GM19372 (cell line): ENCODE measurements around the gene RABGEF1.
"Not testable (repeated sequence)": the region's sequence is repeated elsewhere in the genome, so short reads cannot be mapped to it uniquely, and the experiment has no call there.

ENCODE experiments used
- ATAC-seq: cut with Tn5 transposase; IDR thresholded peaks from one replicate; pipeline ENCODE4 v1.9.1; 2021; ENCODE audit warnings: mild to moderate bottlenecking, low read depth, moderate library complexity; ENCODE audit not compliant: unreplicated experiment

The RABGEF1 gene

DNA sequence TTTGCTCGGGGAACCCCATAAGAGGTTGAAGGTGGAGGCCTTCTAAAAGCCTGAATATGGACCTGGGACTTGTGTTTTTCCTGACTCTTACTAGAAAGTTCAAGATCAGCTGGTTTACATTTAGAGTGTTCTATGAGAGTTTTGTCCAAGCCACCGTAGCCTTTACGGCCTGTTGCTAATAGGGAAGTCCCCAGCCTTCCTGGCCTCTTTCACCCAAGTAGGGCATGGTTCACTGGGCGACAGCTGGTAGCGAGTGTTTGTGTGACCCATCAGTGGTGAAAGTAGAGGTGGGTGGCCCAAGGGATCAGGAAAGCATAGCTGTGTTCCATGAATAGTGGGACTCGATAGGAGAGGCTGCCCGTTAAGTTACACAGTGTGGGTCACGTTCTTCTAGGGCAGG is 60.1 kb downstream of the RABGEF1 start:
- ATAC-seq = no peak

GRCh38 chr7:66804001-66804400 is 63.5 kb downstream of the RABGEF1 start:
- no peak for ATAC-seq

DNA sequence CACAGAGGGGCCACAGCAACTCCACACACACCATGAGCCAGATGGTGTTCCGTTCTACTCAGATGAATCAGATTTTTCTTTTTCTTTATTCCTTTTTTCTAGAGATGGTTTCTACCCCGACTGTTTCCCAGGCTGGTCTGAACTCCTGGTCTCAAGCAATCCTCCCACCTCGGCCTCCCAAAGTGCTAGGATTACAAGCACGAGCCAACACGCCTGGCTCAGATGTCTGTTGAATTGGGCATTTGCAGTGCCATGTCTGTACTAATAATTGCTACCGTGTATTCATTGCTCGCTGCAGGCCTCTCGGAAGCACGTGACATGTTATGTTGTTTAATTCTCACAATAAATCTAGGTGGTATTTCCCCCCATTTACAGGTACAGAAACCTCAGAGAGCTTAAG is 67.2 kb downstream of the RABGEF1 start:
- ATAC-seq = no peak

- ATAC-seq = no peak
Observed at GRCh38 chr7:66810716-66811115, 70.2 kb downstream of the RABGEF1 start.

DNA sequence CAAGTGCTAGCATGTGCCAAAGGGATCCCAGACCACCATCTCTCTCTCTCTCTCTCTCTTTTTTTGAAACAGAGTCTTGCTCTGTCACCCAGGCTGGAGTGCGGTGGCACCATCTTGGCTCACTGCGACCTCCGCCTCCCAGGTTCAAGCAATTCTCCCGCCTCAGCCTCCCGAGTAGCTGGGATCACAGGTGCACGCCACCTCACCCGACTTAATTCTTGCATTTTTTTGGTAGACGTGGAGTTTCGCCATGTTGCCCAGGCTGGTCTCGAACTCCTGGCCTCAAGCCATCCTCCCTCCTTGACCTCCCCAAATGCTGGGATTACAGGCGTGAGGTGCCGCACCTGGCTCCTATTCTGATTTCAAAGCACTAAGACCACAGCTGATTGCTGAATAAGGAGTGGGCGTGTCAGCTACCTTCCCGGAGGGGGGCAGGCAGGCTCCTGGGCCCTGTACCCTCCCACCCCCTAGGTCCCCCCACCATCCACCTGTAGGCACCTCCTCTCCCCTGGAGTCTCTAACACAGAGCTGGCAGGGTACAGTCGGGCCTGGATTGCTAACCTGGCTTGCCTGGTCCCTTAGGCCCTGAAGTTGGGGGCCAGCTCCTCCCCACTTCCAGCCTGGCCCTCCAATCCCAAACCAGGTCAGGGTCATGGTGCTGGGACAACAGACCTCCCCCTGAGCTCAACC is 74.8 kb downstream of the RABGEF1 start:
- not testable (repeated sequence) for ATAC-seq

DNA sequence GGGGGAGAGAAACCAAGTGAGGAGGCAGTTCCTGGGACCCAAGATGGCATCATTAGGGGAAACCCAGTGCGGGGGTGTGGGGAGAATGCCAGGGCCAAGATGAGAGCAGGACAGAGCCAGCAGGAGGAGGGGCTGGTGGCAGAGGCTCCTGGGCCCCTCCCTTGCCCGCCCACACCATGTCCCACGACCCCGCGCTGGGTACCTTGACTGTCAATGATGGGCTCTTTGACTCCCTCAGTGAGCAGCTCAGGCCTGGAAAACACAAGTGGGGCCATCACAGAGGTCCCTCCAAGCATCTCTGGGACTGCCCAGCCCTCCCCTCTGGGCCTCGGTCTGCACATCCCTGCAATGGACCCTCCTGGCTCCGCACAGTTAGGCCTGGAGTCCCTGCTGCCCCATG is 75.4 kb downstream of the RABGEF1 start:
- no peak for ATAC-seq

- not testable (repeated sequence) for ATAC-seq
Observed at GRCh38 chr7:66816658-66817057, 76.1 kb downstream of the RABGEF1 start.

DNA sequence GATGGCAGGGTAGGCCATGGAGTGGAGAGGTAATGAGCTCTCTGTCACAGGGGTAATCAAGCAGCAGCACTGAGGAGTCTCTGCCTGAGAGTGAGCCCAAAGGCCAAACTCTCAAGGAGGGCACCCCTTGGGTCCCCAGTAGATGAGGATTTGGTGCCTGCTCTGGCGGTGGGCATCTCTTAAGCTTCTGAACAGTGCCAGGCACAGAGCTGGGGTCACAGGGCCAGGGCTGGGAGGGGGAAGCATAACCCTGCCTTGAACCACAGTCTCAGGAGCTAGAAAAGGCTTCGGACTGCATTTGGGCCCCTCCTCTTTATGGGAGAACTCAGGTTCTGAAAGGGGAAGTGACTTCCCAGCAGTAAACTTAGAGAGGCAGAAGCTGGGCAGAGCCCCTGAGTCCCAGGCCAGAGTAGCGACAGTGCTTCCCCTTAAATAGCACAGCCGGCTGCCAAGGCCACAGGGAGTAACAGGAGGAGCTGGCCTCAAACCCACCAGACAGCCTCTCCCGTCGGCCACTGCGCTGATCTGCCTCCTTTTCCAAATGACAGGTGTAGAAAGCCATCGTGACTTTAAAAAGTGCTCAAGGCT is 76.8 kb downstream of the RABGEF1 start:
- ATAC-seq = not testable (repeated sequence)

- not testable (repeated sequence) for ATAC-seq
Observed at GRCh38 chr7:66817956-66818355, 77.4 kb downstream of the RABGEF1 start.

DNA sequence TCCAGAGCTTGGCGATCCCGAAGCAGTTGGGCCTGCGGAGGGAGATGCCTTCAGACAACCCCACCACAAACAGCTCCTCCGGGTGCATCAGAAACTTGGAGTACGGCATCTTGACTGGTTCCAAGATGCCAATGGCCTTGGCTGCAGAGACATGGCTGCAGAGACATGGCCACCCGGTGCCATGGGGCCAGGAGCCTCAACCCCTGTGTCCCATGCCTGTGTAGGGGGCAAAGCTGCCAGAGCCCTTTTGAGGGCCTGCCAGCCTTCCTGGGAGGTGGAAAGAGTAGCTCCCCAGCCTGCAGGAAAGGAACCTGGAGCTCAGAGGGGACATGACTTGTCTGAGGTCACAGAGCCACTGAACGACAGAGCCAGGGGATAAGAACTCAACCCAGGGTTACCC is 83.5 kb downstream of the RABGEF1 start:
- ATAC-seq = no peak

DNA sequence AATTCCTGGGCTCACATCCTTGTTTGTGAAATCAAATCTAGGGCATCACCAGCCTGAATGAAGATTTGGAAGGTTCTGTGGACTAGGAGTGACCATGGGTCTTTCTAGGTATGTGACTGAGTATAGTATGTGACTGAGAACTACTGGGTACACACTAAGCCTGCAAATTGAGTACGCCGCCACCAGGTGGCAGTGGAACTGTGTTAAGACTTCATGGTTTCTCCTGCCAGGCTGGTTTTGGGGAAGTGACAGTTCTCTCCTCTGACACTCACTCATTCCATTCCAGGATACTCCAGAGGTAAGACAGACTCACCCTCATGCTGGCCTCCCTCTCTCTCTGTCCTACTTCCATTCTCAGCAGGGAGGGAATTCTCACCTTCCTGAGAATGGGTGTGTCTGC is 85.0 kb downstream of the RABGEF1 start:
- ATAC-seq = not testable (repeated sequence)

- ATAC-seq = no peak
Observed at GRCh38 chr7:66826649-66827048, 86.1 kb downstream of the RABGEF1 start.

- not testable (repeated sequence) for ATAC-seq
Observed at GRCh38 chr7:66830976-66831375, 90.4 kb downstream of the RABGEF1 start.

DNA sequence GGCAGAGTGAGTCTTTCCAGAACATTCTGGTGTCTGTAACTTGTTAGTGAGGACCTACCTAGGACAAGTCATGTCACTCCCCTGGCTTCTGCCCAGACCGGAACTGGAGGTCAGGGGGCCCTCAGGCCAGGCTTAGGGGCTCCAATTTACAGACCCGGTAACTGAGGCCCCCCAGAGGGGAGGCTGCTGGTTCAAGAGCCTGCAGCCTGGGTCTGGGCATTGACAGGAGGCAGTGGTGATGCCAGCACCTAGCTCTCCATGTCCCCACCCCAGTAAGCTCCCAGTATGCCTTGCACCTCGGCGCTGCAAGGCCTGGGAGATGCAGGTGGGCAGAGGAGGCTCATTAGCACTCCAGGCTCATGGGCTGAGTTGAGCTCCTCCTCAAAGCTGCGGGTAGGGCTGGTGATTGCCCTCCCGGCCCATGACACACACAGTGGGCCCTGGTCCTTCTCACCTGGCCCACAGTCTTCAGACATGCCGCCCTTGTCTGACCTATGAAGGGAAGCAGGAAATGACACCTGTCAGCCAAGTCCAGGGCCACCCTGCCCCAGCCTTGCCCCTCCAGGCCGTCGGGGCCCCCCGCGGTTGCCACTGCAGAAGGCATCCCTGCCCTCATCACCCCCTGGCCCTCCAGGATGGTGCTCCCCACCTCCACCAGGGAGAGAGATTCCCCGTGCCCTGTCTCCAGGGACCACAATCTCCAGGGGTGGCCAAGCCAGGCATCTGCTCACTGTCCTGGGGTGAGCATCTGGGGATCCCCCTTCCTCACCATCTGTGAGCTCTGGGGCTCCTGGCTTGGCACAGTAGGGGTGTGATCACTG is 92.2 kb downstream of the RABGEF1 start:
- no peak for ATAC-seq

GRCh38 chr7:66837007-66837406 is 96.5 kb downstream of the RABGEF1 start:
- ATAC-seq = no peak

DNA sequence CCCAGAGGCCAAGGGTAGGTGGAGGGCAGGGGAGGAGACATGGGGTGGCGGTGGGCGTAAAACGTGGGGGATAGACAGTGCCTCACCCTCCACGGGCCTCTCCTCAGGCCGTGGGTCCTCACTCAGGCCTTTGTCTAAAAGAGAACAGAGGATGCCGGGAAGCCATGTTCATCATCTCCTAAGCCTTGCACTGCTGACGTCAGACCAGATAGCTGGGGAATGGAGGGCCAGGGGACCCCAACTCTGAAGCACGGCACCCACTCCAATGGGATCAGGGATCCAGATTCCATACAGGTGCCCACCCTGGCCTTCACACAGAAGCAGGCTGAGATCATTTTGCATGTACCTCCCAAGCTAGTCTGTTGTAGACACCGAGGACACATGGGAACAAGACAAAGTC is 97.1 kb downstream of the RABGEF1 start:
- ATAC-seq = no peak

DNA sequence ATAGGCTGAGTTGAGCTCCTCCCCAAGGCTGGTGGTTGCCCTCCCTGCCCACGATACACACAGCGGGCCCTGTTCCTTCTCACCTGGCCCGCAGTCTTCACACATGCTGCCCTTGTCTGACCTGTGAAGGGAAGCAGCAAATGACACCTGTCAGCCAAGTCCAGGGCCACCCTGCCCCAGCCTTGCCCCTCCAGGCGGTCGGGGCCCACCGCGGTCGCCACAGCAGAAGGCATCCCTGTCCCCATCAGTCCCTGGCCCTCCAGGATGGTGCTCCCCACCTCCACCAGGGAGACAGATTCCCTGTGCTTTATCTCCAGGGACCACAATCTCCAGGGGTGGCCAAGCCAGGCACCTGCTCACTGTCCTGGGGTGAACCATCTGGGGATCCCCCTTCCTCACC is 99.3 kb downstream of the RABGEF1 start:
- no peak for ATAC-seq

DNA sequence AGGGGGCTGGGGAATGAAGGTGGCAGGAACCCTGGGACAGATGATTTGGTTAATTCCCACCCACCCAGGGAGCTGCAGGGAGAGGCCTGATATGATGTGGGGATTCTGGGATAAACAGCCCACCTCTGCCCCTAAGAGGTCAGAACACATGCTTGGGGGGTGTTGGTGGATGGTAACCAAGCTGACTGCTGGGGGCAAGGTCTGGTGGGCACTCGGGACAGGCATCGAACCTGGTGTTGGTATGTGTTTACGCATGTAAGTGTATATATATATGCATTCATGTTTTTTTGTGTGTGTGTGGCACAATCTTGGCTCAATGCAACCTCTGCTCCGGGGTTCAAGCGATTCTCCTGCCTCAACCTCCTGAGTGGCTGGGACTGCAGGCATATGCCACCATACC is 99.8 kb downstream of the RABGEF1 start:
- ATAC-seq = no peak

- no peak for ATAC-seq
Observed at GRCh38 chr7:66841898-66842297, 101.4 kb downstream of the RABGEF1 start.

DNA sequence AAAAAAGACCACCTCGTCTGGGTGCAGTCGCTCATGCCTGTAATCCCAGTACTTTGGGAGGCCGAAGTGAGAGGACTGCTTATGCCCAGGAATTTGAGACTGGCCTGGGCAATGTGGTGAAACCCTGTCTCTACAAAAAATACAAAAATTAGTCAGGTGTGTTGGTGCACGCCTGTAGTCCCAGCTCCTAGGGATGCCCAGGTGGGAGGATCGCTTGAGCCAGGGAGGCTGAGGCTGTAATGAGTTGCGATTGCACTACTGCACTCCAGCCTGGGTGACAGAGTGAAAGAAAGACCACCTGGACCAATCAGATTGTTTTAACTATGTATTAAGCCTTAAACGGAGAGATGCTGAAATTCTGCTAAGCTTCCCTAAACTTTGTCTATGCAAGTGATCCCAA is 103.0 kb downstream of the RABGEF1 start:
- ATAC-seq = not testable (repeated sequence)

DNA sequence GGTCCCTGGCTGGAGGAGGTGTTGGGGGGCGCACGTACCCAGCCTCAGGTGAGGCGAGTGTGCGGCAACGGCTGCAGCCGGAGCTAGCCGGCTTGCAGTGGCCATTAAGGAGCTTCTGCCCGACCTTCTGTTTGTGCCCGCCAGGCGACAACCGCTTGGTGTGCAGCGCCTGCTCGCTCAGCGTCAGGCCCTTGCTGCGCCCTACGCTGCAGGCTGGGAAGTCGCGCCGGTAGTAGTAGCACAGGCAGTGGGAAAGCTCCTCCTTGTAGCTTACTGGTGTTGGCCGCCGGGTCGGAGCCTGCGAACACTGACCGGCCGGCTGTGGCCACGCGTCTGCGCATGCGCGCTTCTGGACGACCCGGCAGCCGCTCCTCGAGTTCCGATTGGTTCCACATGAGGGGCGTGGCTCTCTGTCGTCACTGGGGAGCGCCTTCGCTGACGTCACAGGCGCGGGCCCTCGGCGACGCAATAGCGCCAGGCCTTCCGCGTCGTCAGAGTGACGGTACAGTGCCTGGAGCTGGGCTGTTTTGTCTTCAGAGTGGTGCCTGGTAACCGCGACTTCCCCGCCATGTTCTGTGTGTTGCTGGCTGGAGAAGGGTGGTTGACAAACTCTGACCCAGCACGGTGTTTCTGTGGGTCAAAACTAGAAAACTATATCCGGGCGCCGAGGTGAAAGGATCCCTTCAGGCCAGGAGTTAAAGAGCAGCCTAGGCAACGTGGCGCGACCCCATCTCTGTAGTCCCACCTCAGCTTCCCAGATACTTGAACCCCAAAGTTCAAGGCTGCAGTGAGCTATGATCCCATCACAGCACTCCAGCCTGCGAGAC is 104.2 kb downstream of the RABGEF1 start:
- peak; percentile 91 for ATAC-seq
